LNCaP clone FGC (cell line): ENCODE measurements around the gene PLEKHH2.

Experiments used
- DNase-seq: peaks from one replicate; pipeline ENCODE4 v3.0.0-alpha.2; 2011; ENCODE audit warnings: low read depth
- H3K4me3 ChIP-seq: 2 replicates; pipeline ENCODE4 v1.5.1; 2011; ENCODE audit warnings: mild to moderate bottlenecking, low read depth, low read length, control low read depth
- CTCF ChIP-seq: IDR thresholded peaks from 2 replicates; pipeline ENCODE4 v1.5.1; 2012; ENCODE audit warnings: mild to moderate bottlenecking; ENCODE audit not compliant: control insufficient read depth, insufficient read depth; ENCODE audit errors: extremely low read depth

Gene PLEKHH2

GRCh38 chr2:43605079-43605655 is 31.9 kb upstream of the PLEKHH2 start:
- TF ChIP-seq CTCF: peak; percentile 66
- no peak overlapping the region for H3K4me3 ChIP-seq
- no peak for DNase-seq

- no peak for TF ChIP-seq CTCF
- no peak for DNase-seq
- H3K4me3 ChIP-seq: no peak overlapping the region
These were observed 31.2 kb upstream of the PLEKHH2 start for GRCh38 chr2:43605851-43606250.

- no peak overlapping the region for H3K4me3 ChIP-seq
- peak; percentile 56 for TF ChIP-seq CTCF
- DNase-seq: no peak
These were observed 27.7 kb upstream of the PLEKHH2 start for GRCh38 chr2:43609290-43609918.

GRCh38 chr2:43610361-43610760 is 26.7 kb upstream of the PLEKHH2 start:
- no peak overlapping the region for H3K4me3 ChIP-seq
- no peak for DNase-seq
- no peak for TF ChIP-seq CTCF

GRCh38 chr2:43611987-43612894 is 24.8 kb upstream of the PLEKHH2 start:
- H3K4me3 ChIP-seq: no peak overlapping the region
- TF ChIP-seq CTCF: peak; percentile 70
- DNase-seq: no peak

- no peak for DNase-seq
- H3K4me3 ChIP-seq: no peak overlapping the region
These were observed 24.1 kb upstream of the PLEKHH2 start for GRCh38 chr2:43612944-43613343.

More at GRCh38 chr2:43612944-43613343, 24.1 kb upstream of the PLEKHH2 start:
- TF ChIP-seq CTCF: no peak
